OCI-LY7 (cell line): Measurements from ENCODE around the gene TMEM53. TPM values are rescaled to one million over a fixed set of nuclear protein-coding genes. Genes with fewer than 3 reads are reported as not detected.

Experiments used
- BruUV-seq: library from RNA; stranded (reverse); fragments of 400-500 nt; replicated peaks from 2 replicates; lab custom pipeline; 2021; lab: Mats Ljungman, UMichigan
- CTCF ChIA-PET: fragments of 300-600 bp; sonication (Branson Sonifier 250); formaldehyde crosslinking; loops from one replicate; lab custom pipeline; 2022; ENCODE audit warnings: antibody characterized with exemption; ENCODE audit not compliant: unreplicated experiment; lab: Charles Lee
- POLR2A ChIA-PET: fragments of 300-600 bp; sonication (Branson Sonifier 250); formaldehyde crosslinking; loops from one replicate; lab custom pipeline; 2022; ENCODE audit warnings: antibody characterized with exemption; lab: Charles Lee
- DNase-seq: peaks from one replicate; pipeline ENCODE4 v3.0.0-alpha.2; 2015; ENCODE audit warnings: low spot score
- H2AFZ ChIP-seq: fragments of 200-600 bp; sonication (generic), shearing (Covaris generic); 2 replicates; pipeline ENCODE4 v1.6.1; 2014; ENCODE audit warnings: mild to moderate bottlenecking, antibody characterized with exemption, low read length, moderate library complexity
- H3K27ac ChIP-seq: fragments of 200-600 bp; sonication (generic); 2 replicates; pipeline ENCODE4 v1.5.1; 2014; ENCODE audit warnings: mixed run types, low read depth, mild to moderate bottlenecking, moderate library complexity, low read length, inconsistent platforms; ENCODE audit not compliant: poor library complexity, severe bottlenecking
- H3K36me3 ChIP-seq: fragments of 200-600 bp; sonication (generic); 2 replicates; pipeline ENCODE4 v1.6.1; 2014; ENCODE audit warnings: mild to moderate bottlenecking, antibody characterized with exemption, low read length, moderate library complexity, mixed read lengths; ENCODE audit not compliant: insufficient read depth
- H3K4me1 ChIP-seq: fragments of 200-600 bp; sonication (generic); 2 replicates; pipeline ENCODE4 v1.5.1; 2014; ENCODE audit warnings: mild to moderate bottlenecking, low read length; ENCODE audit not compliant: insufficient read depth, poor library complexity, severe bottlenecking
- H3K4me2 ChIP-seq: fragments of 200-600 bp; sonication (generic); 2 replicates; pipeline ENCODE4 v1.6.1; 2014; ENCODE audit warnings: mild to moderate bottlenecking, low read length
- H3K4me3 ChIP-seq: fragments of 200-600 bp; sonication (generic); 2 replicates; pipeline ENCODE4 v1.5.1; 2014; ENCODE audit warnings: mild to moderate bottlenecking, low read depth, low read length; ENCODE audit not compliant: poor library complexity, severe bottlenecking
- H3K79me2 ChIP-seq: fragments of 200-600 bp; sonication (generic); 2 replicates; pipeline ENCODE4 v1.6.1; 2016; ENCODE audit warnings: low read depth, mild to moderate bottlenecking, low read length, moderate library complexity, mixed read lengths; ENCODE audit not compliant: insufficient read depth
- H3K9me2 ChIP-seq: fragments of 200-600 bp; sonication (generic); 2 replicates; pipeline ENCODE4 v1.6.1; 2016; ENCODE audit warnings: mild to moderate bottlenecking, low read length, mixed read lengths; ENCODE audit not compliant: insufficient read depth
- H3K9me3 ChIP-seq: fragments of 200-600 bp; sonication (generic); 2 replicates; pipeline ENCODE4 v1.6.1; 2014; ENCODE audit warnings: mild to moderate bottlenecking, mixed run types, low read length, mixed read lengths
- H4K20me1 ChIP-seq: fragments of 200-600 bp; sonication (generic); 2 replicates; pipeline ENCODE4 v1.6.1; 2014; ENCODE audit warnings: mild to moderate bottlenecking, antibody characterized with exemption, low read length, moderate library complexity, mixed read lengths; ENCODE audit not compliant: insufficient read depth
- EZH2phosphoT487 ChIP-seq: fragments of 200-600 bp; sonication (generic); IDR thresholded peaks from 2 replicates; pipeline ENCODE4 v1.6.1; 2018; ENCODE audit warnings: low read depth, borderline replicate concordance, mild to moderate bottlenecking, mixed run types, antibody characterized with exemption, low read length, moderate library complexity, mixed read lengths
- intact Hi-C: fragments of 100-400 bp; cut with micrococcal nuclease; formaldehyde crosslinking; loops from one replicate; pipeline ENCODE4 v1.10.0; 2022; ENCODE audit not compliant: unreplicated experiment
- total RNA-seq, 2 experiments: library from RNA; depleted of rRNA in 1 of 2; stranded (reverse); fragments of >200 nt in 1 of 2; shearing (Covaris generic) in 1 of 2; gene quantifications; 2 replicates each; pipeline ENCODE4 v1.2.3, GENCODE V29; 2014 to 2022
- TF ChIP-seq, protein P1 (sequence below): fragments of 200-600 bp; sonication (generic); conservative IDR thresholded peaks from 2 replicates; pipeline ENCODE4 v1.5.1; 2014; ENCODE audit warnings: mild to moderate bottlenecking, antibody characterized with exemption, low read length, moderate library complexity, mixed read lengths

TMEM53 gene
- total RNA-seq, 2 experiments from 2014 or later = 6.6 to 8.1 TPM

GRCh38 chr1:44707959-44708831 is 33.9 kb upstream of the TMEM53 start:
- TF ChIP-seq, protein P1, sequence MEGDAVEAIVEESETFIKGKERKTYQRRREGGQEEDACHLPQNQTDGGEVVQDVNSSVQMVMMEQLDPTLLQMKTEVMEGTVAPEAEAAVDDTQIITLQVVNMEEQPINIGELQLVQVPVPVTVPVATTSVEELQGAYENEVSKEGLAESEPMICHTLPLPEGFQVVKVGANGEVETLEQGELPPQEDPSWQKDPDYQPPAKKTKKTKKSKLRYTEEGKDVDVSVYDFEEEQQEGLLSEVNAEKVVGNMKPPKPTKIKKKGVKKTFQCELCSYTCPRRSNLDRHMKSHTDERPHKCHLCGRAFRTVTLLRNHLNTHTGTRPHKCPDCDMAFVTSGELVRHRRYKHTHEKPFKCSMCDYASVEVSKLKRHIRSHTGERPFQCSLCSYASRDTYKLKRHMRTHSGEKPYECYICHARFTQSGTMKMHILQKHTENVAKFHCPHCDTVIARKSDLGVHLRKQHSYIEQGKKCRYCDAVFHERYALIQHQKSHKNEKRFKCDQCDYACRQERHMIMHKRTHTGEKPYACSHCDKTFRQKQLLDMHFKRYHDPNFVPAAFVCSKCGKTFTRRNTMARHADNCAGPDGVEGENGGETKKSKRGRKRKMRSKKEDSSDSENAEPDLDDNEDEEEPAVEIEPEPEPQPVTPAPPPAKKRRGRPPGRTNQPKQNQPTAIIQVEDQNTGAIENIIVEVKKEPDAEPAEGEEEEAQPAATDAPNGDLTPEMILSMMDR = peak; percentile 97
- TF ChIP-seq EZH2phosphoT487 = no peak
- ChIA-PET CTCF (interaction anchor here (1.3 kb wide), 1 partner anchor 12 kb away, joined by 4 read pairs; no protein-coding TSS in a partner anchor), POLR2A (interaction anchor here (0.8 to 4.0 kb wide), 3 partner anchors 11 to 23 kb away, joined by 5 to 28 read pairs (median 6); partner anchors contain the start of gene RNU5D-1)
- peaks cover 44% of the 10 kb centered on the region for H3K4me1 ChIP-seq
- no peaks in the 10 kb centered on the region for H3K9me2 ChIP-seq
- peak overlapping the region; percentile 53 for H3K4me2 ChIP-seq
- DNase-seq = peak; percentile 79
- peak overlapping the region; percentile 75; the same call in 1 of the 2 replicates for H2AFZ ChIP-seq
- intact Hi-C loops = no loop called here
- H4K20me1 ChIP-seq = no peaks in the 10 kb centered on the region
- H3K9me3 ChIP-seq = no peaks in the 10 kb centered on the region
- no TSS peak for BruUV-seq
- H3K4me3 ChIP-seq = peak overlapping the region; percentile 12
- H3K27ac ChIP-seq = peak overlapping the region; percentile 14
- no peaks in the 10 kb centered on the region; the same call in 1 of the 2 replicates for H3K36me3 ChIP-seq
- H3K79me2 ChIP-seq = no peaks in the 10 kb centered on the region

GRCh38 chr1:44707112-44707881 is 33.0 kb upstream of the TMEM53 start:
- H3K4me1 ChIP-seq = peaks cover 36% of the 10 kb centered on the region

More at GRCh38 chr1:44707112-44707881, 33.0 kb upstream of the TMEM53 start:
- Histone ChIP-seq H3K4me2 (no peak overlapping the region), H3K79me2 (no peaks in the 10 kb centered on the region), H3K27ac (no peak overlapping the region), H4K20me1 (no peaks in the 10 kb centered on the region), H2AFZ (no peak overlapping the region; the same call in 1 of the 2 replicates), H3K4me3 (no peak overlapping the region), H3K9me2 (no peaks in the 10 kb centered on the region), H3K36me3 (no peaks in the 10 kb centered on the region; the same call in 1 of the 2 replicates), H3K9me3 (no peaks in the 10 kb centered on the region)
- intact Hi-C loops = no loop called here
- no peak for DNase-seq
- ChIA-PET CTCF (interaction anchor here (0.6 to 1.4 kb wide), 3 partner anchors 9 to 57 kb away, joined by 3 to 7 read pairs (median 5); no protein-coding TSS in a partner anchor), POLR2A (interaction anchor here (0.7 to 4.0 kb wide), 4 partner anchors 11 to 32 kb away, joined by 3 to 28 read pairs (median 7); partner anchors contain the start of gene RNU5D-1)
- BruUV-seq = no TSS peak
- no peak for TF ChIP-seq EZH2phosphoT487
- TF ChIP-seq, protein P1 = no peak
